ENCODE measurements around the gene NCKAP5.

GRCh38 chr2:133139847-133140533 is 428.3 kb downstream of the NCKAP5 start:
- TF ChIP-seq CTCF (IDR thresholded peaks at IDR 0.05) (no peak), POLR2A (IDR thresholded peaks at IDR 0.05) (no peak)
